ENCODE results near the gene YIPF3.
"Not testable (repeated sequence)": the region's sequence is repeated elsewhere in the genome, so short reads cannot be mapped to it uniquely, and the experiment has no call there.

Gene YIPF3

DNA sequence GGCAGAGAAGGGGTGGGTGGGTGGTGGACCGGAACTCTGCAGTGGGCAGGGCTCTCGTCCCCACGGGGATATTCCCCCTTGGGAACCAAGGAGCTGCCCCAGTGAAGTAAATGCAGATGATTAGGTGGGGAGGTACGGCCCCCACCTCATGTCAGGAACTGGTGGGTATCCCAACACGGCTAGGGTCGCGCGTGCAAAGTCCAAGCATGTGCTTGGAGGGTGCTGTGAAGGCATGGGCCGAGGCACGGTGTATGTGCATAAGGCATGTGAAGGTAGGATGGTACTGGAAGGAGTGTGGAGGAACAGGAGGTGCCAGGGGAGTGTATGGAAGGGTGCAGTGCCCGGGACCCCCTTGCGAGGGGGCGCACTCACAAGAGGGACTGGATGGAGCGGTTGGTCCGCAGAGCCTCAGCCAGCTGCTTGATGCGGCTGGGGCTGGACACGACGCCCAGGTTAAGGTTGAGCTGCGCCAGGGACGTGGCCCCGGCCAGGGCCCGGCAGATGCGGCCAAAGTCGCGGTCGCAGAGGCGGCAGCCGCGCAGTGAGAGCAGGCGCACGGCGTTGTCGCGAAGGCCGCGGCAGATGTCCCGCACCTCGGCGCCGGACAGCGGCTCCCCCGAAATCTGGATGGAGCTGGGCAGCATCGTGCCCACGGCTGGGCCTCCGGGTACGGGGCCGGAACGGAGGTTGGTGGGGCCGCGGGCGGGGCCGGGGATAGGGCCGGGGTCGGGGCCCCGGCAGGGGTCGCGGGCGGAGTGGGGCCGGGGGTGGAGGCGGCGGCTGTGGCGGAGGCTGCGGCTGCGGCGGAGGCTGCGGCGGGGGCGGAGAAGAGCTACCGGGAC is 7.4 kb downstream of the YIPF3 start:
- DNase-seq (ENCODE audit: low read depth), result no peak

DNA sequence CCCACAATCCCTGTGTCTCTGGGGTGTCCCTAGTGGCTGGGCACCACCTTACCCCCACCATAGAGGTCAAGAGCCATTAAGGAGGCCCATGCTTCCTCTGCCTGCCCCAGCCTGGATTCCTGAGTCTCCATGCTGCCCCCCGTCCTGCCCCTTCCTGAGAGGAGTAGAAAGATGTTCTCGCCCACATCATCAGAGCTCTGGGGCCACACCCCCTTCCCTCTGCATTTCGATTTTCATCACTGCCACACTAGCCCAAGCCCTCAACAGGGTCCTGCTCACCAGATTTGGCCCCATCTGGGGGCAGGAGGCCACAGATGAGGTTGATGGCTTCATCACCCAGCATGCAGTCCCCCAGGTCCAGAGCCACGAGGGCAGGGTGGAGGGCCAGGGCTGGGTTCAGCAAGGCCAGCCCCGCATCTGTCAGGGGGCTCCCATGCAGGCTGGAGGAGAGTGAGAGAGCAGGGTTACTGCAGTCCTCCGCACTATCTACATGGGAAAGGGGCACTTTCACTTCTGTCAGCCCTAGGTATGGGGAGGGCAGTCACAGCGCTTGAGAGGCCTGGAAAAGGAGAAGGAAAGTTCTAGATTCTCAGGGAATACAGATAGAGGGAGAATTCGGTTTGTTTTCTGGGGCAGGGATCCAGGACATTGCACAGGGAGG is 8.1 kb downstream of the YIPF3 start:
- no peak for DNase-seq (ENCODE audit: low read depth)

DNA sequence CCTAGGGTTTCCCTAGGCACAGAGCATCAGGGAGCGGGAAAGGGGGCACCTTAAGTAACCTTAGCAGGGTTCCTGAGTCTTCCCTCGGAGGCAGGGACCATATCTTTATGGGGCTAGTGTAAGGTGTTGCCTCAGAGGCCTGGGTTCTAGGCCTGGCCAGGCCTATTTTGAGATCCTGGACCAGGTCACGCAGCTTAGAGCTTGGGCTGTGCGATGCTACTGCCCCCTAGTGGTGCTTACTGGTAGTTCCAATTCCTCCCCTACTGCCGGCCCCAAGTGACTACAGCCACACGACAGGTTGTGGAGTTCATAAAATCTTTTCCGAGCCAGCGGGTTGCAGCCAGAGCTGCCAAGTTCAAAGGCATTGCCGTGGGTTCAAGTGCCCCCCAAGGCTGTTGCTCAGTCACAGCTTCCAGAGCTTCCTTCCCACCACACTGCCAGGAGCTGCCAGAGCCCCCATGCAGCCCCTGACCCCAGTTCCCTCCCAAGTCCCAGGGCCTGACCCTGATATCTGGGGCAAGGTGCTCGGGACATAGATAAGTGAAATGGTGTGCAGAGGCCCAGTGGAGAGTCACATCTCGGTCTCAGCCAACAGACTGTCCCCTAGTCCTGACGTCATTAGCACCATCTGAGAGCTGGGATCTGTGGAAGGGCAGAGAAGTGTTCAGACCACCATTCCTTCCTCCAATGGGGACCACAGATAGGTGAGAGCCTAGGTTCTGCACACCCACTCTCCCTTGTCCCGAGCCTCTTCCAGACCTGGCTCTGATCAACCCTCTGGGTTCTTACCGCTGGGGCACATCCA is 9.9 kb downstream of the YIPF3 start:
- peak; percentile 29 for DNase-seq (ENCODE audit: low read depth)

DNA sequence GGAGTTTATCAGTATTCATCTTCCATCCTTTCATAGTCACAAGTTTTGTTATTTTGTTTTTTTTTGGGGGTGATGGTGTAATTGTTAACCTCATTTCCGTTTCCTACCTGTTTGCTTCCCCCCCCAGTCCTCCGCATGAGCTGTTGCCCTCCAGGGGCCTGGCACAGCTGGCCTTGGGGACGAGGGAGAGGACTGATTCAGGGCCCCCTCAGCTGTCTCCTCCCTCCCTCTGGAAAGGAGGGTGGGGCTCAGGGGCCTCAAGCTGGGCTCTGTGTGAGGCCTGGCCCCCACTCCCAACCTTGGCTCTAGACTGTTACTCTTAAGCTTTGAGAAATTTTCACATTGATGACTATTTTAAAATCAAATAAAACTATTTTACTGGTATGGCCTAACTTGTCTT is 10.6 kb downstream of the YIPF3 start:
- no peak for DNase-seq (ENCODE audit: low read depth)

DNA sequence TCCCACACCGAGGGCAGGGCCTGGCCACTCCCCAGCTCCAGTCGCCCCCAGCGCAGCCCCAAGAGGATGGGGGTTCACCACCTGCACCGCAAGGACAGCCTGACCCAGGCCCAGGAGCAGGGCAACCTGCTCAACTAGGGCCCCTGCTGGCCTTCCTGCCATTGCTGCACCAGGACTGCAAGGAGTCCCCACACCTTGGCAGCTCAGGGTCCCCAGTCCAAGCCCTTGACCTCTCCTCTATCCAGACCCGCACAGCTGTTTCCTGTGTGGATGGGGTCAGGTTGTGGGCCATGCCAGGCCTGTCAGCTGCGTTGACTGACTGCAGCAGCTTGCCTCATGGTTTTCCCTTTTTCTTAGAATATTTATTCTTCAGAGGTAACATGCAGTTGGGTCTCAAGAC is 11.0 kb downstream of the YIPF3 start:
- DNase-seq (ENCODE audit: low read depth), result no peak

DNA sequence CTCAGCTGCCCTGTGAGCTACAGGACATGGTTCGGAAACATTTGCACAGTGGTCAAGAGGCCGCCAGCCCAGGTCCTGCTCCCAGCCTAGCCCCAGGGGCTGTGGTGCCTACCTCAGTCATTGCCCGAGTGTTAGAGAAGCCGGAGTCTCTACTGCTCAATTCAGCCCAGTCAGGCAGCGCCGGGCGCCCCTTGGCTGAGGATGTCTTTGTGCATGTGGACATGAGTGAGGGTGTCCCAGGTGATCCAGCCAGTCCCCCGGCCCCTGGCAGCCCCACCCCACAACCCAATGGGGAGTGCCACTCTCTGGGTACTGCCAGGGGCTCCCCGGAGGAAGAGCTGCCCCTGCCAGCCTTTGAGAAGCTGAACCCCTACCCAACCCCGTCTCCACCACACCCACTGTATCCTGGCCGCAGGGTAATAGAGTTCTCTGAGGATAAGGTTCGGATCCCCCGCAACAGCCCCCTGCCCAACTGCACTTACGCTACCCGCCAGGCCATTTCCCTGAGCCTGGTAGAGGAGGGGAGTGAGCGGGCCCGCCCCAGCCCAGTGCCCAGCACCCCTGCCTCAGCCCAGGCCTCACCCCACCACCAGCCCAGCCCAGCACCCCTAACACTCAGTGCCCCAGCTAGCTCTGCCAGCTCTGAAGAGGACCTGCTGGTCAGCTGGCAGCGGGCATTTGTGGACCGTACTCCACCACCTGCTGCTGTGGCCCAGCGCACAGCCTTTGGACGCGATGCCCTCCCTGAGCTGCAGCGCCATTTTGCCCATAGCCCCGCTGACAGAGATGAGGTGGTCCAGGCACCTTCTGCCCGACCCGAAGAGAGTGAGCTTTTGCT is 11.8 kb downstream of the YIPF3 start:
- no peak for DNase-seq (ENCODE audit: low read depth)

DNA sequence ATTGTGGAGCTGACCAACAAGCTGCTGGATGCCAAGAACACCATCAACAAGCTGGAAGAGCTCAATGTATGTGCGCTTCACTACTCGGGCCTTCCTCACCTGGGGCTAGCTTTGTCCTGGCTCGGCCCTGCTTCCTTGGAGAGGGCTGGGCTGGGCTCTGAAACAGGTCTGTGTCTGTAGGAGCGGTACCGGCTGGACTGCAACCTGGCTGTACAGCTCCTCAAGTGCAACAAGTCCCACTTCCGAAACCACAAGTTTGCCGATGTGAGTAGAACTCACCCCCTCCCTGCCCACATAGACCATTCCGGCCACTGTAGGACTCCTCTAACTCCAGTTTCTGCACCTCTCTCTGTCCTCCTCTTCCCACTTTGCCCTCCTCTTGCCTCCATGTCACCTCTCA is 13.3 kb downstream of the YIPF3 start:
- no peak for DNase-seq (ENCODE audit: low read depth)

DNA sequence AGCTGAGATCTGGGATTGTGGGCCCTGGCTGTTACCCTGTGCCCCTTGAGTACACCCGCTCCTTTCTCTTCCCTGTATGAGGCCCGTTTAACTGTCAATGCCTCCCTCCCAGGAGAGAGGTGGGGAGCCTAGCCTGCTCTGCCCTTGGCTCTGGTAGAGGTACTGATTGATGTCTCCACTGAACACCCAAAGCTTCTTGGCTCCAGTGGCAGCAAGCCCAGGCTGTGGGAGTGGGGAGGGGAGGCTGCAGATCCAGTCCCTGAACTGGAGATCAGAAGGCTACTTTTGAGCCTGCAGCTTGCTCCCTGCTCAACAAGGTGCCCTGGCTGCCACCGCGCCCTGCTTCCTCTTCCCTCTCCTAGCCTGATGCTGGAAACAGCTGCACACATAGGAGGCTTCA is 14.1 kb downstream of the YIPF3 start:
- no peak for DNase-seq (ENCODE audit: low read depth)

DNA sequence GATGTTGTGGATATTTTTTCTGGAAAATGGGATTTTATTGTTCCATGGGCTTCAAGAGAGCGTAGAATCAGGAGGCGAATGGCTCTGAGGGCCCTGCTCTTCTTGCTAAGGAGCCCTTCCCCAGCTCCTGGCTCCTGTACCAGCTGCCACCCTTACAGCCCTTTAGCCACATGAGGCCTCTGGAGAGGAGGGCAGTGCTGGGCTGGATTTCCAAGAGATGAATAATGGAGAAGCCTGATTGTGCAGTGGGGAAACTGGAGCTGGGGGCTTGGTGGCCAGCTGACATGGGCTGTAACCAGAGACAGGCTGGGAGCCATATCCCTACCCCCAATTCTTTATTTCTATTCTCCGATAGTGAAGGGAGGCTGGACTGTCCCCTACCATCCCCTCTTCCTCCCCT is 15.8 kb downstream of the YIPF3 start:
- no peak for DNase-seq (ENCODE audit: low read depth)

DNA sequence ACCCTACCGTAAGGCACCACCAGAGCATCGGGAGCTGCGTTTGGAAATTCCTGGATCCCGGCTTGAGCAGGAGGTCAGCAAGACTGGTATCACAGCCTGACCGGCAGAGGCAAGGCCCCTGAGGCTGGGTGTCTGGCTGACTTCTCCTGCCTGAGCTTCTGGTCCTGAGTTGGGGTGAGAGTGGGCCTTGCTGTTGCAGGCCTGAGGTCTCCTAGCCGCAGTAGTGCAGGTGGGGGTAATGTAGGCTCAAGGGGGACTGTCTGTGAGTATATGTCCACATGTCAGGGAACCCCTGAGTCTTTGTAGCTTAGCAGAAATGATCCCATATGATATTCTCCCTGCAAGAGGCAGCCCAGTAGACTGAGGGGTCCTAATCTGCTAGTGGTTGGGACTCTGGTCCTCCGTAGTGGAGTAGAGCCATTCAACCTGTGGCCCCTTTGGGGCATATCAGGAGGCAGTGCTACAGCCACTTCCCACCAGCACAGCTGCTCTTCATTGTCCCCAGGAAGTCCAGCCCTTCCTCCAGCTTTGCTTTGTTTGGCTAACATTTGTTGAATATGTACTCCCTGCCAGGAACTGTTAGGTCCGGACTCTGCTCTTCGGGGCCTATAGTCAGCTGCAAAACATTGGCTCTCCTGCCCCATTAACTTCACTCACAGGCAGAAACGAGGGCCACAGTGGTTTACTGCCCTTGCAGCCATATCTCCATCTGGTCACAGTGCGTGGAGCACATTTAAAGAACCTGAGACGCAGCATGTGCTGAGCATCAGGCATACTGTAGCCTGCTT is 17.5 kb downstream of the YIPF3 start:
- no peak for DNase-seq (ENCODE audit: low read depth)

DNA sequence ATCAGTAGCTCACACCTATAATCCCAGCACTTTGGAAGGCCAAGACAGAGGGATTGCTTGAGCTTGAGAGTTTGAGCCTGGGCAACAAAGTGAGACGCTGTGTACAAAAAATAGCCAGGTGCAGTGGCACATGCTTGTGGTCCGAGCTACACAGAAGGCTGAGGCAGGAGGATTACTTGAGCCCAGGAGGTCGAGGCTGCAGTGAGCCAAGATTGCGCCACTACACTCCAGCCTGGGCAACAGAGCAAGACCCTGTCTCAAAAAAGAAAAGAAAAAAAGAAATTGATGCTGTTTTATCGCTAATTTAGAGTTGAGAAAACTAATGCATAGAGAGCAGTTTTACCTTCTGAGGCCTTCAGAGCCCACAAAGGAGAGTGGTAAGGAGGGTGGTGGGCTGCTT is 18.4 kb downstream of the YIPF3 start:
- not testable (repeated sequence) for DNase-seq (ENCODE audit: low read depth)

DNA sequence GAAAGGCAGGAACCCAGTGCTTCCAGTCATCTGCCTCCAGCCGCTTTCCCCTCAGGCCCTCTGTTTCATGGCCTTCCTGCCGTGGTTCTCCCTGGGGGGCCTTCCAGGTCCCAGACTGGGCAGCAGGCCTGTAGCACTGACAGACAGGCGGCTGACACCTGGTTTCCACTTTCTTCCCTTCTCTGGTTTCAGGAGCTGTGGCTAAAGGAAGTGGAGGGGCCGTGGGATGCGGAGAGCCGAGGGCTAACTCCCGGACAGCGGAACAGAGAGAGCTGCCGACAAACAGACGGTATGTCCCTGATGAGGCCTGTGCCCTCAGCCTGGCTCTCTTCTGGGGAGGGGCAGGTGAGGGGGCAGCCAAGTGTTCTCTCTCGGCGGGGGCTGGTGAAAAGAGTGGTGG is 19.0 kb downstream of the YIPF3 start:
- no peak for DNase-seq (ENCODE audit: low read depth)

DNA sequence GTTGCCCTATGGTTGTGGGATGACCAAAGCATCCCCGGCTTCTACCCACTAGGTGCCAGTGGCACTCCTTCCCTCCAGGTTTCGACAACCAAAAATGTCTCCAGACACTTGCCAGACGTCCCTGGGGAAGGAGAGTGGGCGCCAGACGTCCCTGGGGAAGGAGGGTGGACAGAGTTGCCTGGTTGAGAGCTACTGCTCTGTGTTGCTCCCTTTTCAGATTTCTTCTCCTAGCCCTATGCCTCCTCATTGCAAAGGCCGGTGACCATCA is 19.7 kb downstream of the YIPF3 start:
- DNase-seq (ENCODE audit: low read depth), result no peak

DNA sequence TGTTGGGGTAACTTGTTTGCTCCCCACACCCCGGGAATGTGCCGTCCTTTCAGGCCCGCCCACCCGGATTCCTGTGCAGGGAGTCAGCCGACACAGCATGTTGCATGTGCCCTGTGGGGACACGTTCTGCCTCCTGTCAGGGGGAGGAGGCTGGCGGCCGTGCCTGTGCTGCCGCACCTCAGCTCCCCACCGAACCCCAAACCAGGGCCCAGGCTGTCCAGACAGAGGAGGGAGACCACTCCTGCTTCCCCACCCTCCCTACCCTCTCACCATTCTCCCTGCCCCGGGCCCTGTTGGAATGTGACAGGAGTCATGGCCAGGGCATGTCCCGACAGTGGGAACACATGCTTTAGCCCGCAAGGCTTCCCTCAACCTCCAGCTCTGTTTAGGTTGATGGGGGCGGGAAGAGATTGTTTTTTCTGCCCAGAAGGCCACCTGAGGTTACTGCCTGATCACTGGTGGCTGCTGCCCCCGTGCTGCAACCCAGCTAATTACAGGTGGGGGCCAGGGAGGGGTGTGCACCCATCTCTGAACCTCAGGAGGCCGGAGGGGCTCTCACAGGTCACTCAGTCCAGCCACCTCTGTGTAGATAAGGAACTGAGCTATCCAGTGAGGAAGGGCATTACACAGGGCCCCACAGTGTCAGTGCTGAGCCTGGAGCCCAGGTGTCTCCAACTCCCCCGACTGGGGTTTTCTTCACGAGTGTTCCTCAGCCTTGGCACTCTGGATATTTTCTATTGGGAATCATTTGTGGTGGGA is 20.2 kb downstream of the YIPF3 start:
- DNase-seq (ENCODE audit: low read depth), result no peak

DNA sequence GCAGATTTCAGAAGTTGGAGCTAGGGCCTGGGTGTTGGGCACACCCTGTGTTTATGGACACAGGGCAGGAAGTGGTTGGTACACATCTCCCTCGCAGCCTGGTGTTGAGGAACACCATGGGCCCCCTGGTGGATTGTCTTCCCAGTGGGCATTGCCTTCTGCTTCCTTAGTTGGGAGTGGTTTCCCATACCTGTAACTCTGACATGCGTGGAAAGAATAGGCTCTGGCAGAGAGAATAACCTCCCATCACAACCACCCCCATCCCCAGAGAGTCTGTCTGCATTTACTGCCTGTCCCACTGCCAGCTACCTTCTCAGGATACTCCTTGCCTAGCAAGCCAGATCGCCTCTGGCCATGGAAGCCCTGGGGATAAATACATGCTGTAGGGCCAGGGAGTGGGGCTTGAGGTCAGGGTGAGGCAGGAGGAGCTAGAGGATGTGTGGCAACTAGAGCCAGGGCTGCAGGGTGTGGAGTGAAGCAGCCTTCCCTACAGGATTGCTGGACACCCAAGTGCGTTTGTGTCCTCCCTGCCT is 21.3 kb downstream of the YIPF3 start:
- DNase-seq (ENCODE audit: low read depth), result no peak

DNA sequence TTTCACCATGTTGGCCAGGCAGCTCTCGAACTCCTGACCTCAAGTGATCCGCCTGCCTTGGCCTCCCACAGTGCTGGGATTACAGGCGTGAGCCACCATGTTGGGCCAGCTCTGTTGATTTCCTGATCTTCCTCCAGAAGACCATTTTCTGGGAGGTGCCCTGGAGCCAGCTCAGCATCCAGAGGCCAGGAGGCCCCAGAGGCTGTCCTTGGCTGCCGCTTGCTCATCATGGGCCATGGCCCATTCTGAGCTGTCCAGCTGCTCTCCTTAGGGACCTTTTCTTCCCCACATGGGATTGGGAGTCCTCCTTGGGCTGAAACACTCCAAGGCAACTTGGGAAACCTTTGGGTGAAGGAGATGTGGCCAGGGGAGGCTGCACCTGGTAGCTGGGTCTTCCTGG is 22.0 kb downstream of the YIPF3 start:
- DNase-seq (ENCODE audit: low read depth), result no peak

DNA sequence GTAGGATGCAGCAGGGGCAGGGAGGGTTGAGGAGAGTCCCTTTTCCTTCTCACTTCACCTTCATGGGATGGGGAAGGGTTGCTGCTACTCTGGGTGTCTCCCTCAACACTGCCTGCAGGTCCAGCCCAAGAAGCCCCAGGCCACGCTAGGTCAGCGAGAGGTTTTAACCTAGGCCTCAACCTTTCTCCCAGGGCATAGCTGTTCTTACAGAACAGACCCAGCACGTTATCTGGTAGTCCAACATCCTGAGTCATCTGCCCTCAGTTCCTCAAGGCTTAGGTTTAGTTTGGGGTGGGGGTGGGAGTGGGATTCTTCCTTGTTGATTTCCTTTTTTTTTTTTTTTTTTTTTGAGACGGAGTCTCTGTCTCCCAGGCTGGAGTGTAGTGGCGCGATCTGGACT is 22.4 kb downstream of the YIPF3 start:
- DNase-seq (ENCODE audit: low read depth), result no peak

DNA sequence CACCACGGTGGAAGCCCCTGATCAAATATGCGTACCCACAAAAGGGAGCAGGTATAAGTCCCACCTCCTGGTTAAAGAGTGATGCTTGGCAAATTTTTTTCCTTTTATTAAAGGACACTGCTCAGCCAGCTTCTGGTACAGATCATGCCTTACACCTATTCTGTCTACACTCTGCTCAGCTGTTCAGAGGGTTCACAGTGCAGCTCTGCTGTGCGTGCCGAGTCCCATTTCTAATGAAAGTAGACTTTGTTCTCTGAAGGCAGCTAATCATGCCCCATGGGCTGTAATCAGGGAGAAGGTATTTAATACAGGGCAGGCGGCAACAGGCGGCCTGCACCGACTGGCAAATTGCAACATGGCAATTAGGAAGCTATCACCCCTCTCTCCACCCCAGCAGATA is 22.9 kb downstream of the YIPF3 start:
- no peak for DNase-seq (ENCODE audit: low read depth)

DNA sequence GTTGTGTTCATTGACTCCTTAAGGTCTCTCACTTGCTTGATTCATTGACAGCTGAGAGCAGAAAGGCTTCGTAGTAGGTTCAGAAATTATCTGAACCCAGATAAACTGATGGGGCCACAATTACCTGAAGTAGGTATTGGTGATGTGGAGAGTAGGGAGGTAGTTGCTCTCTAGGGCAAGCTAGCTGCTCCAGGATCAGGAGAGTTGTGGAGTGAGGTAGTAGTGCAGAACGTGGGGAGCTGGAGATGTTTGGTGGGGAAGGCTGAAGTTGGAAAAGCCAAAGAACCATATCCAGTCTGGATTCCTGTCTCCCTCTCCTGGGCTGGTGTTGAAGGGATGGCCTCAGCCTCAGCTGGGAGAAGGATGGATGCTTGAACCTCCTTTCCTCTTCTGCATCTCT is 23.5 kb downstream of the YIPF3 start:
- DNase-seq (ENCODE audit: low read depth), result no peak

DNA sequence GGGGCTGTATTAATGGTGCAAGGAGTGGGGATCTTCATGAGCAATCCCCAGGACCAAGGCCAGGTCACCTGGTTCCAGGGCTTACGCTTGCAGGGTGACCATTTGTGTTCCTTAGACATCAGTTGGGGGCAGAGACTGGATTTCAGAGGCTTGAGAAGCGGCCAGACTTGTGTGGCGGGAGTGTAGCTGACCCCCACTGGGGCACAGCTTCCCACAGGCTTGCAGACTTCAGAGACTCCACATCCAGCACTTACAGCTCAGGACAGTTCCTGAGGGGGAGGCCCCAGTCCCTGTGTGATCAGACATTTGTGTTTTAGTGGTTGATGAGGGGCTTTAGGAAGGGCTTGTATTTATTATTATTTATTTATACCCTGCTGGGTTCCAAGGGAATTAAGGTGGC is 24.1 kb downstream of the YIPF3 start:
- DNase-seq (ENCODE audit: low read depth), result no peak

Measured in GM04503 (cell line).